Cardiac fibroblast (primary cell): Measurements from ENCODE around the gene TOP1.

Experiments
- DNase-seq, 2 donors: peaks; one replicate each; pipeline versions ENCODE4 v3.0.0 to v3.0.0-alpha.2; 2010; ENCODE audit warnings: low read depth in 2 of 2
- H3K4me3 ChIP-seq, 2 donors: replicated peaks in 1 of 2; 1 replicate in 1 of 2; 2 replicates in 1 of 2; pipeline ENCODE4 v1.5.1; 2011; ENCODE audit warnings: low read depth in 2 of 2, low read length in 2 of 2, mild to moderate bottlenecking in 2 of 2, moderate library complexity in 1 of 2
- CTCF ChIP-seq: IDR thresholded peaks from one replicate; pipeline ENCODE4 v1.5.1; 2011; ENCODE audit warnings: low read depth, mild to moderate bottlenecking, low read length, inconsistent platforms

TOP1 gene

GRCh38 chr20:41028359-41029149, at the start of gene TOP1:
Gene TOP1, plus strand, starts transcription at chr20:41028822. Its CDS starts 246 bp downstream, at chr20:41029068.
- DNase-seq: peak; percentile 100
- no peak for TF ChIP-seq CTCF
- peak within 1 kb of the TSS; percentile 67 to 75 for H3K4me3 ChIP-seq

GRCh38 chr20:40979247-40979646, 49.4 kb upstream of the TOP1 start:
- TF ChIP-seq CTCF: no peak
- no peak overlapping the region for H3K4me3 ChIP-seq
- DNase-seq: no peak

GRCh38 chr20:40980106-40980827, 48.4 kb upstream of the TOP1 start:
- no peak for TF ChIP-seq CTCF
- no peak overlapping the region for H3K4me3 ChIP-seq
- peak; percentile 41 to 47 for DNase-seq

- no peak for DNase-seq
- H3K4me3 ChIP-seq: no peak overlapping the region
- no peak for TF ChIP-seq CTCF
These were observed 47.8 kb upstream of the TOP1 start for GRCh38 chr20:40980828-40981310.

- no peak overlapping the region for H3K4me3 ChIP-seq
- no peak for DNase-seq
- TF ChIP-seq CTCF: no peak
These were observed 46.0 kb upstream of the TOP1 start for GRCh38 chr20:40982415-40983145.

GRCh38 chr20:40983898-40984297, 44.7 kb upstream of the TOP1 start:
- no peak for DNase-seq
- no peak overlapping the region for H3K4me3 ChIP-seq
- TF ChIP-seq CTCF: no peak
